IMR-90 (cell line): ENCODE results near the gene MEIS2. TPM values are rescaled to one million over a fixed set of nuclear protein-coding genes. Genes with fewer than 3 reads are reported as not detected.

ENCODE experiments used
- ATAC-seq: fragments of 200-7000 bp; cut with Tn5 transposase; 2 replicates; pipeline ENCODE4 v1.9.1; 2020; ENCODE audit warnings: low read depth, mild to moderate bottlenecking, moderate library complexity
- BruUV-seq: library from RNA; stranded (reverse); fragments of 400-500 nt; replicated peaks from 2 replicates; lab custom pipeline; 2021; lab: Mats Ljungman, UMichigan
- CTCF ChIA-PET: fragments of 300-600 bp; formaldehyde crosslinking; extraction: SDS; loops from one replicate; lab custom pipeline; 2021; ENCODE audit warnings: antibody characterized with exemption; lab: Yijun Ruan, JAX
- POLR2A ChIA-PET: fragments of 300-600 bp; sonication (Branson Sonifier 250); formaldehyde crosslinking; loops from one replicate; lab custom pipeline; 2022; ENCODE audit warnings: antibody characterized with exemption; ENCODE audit not compliant: unreplicated experiment; lab: Charles Lee
- DNase-seq: peaks from one replicate; pipeline ENCODE4 v3.0.0; 2013
- H2AFZ ChIP-seq: replicated peaks from 2 replicates; pipeline ENCODE3; 2013; ENCODE audit warnings: low read length, mild to moderate bottlenecking; ENCODE audit not compliant: poor library complexity
- H2AK5ac ChIP-seq: 2 replicates; pipeline ENCODE4 v1.6.1; 2013; ENCODE audit warnings: low read depth, low read length, inconsistent platforms
- H2AK9ac ChIP-seq: replicated peaks from 2 replicates; pipeline ENCODE3; 2013; ENCODE audit warnings: mild to moderate bottlenecking, low read depth, low read length, moderate library complexity; ENCODE audit not compliant: poor library complexity
- H2BK120ac ChIP-seq: 2 replicates; pipeline ENCODE4 v1.6.1; 2013; ENCODE audit warnings: low read depth, low read length, inconsistent platforms
- H2BK15ac ChIP-seq: 3 replicates; pipeline ENCODE4 v1.6.1; 2013; ENCODE audit warnings: low read depth, low read length, inconsistent platforms
- H2BK20ac ChIP-seq: 2 replicates; pipeline ENCODE4 v1.6.1; 2013; ENCODE audit warnings: low read depth, mild to moderate bottlenecking, inconsistent platforms, low read length, moderate library complexity
- H2BK5ac ChIP-seq: 2 replicates; pipeline ENCODE4 v1.6.1; 2013; ENCODE audit warnings: mild to moderate bottlenecking, low read depth, low read length, inconsistent platforms; ENCODE audit not compliant: poor library complexity, severe bottlenecking
- H3K14ac ChIP-seq: replicated peaks from 2 replicates; pipeline ENCODE4 v1.6.1; 2013; ENCODE audit warnings: low read depth, low read length, inconsistent platforms
- H3K18ac ChIP-seq: 2 replicates; pipeline ENCODE4 v1.6.1; 2013; ENCODE audit warnings: low read depth, low read length, control low read depth
- H3K23ac ChIP-seq: 2 replicates; pipeline ENCODE4 v1.6.1; 2013; ENCODE audit warnings: low read depth, low read length, inconsistent platforms
- H3K27ac ChIP-seq: 2 replicates; pipeline ENCODE4 v1.5.1; 2013; ENCODE audit warnings: mild to moderate bottlenecking, control low read depth, low read length; ENCODE audit not compliant: insufficient read depth
- H3K27me3 ChIP-seq: 2 replicates; pipeline ENCODE4 v1.6.1; 2013; ENCODE audit warnings: low read length; ENCODE audit not compliant: control insufficient read depth, insufficient read depth
- H3K36me3 ChIP-seq: 2 replicates; pipeline ENCODE4 v1.6.1; 2013; ENCODE audit warnings: low read length, mixed read lengths; ENCODE audit not compliant: control insufficient read depth, insufficient read depth
- H3K4ac ChIP-seq: 2 replicates; pipeline ENCODE4 v1.6.1; 2013; ENCODE audit warnings: low read depth, low read length, inconsistent platforms
- H3K4me1 ChIP-seq: 2 replicates; pipeline ENCODE4 v1.6.1; 2013; ENCODE audit warnings: low read length, mixed read lengths; ENCODE audit not compliant: control insufficient read depth, insufficient read depth
- H3K4me2 ChIP-seq: 2 replicates; pipeline ENCODE4 v1.6.1; 2013; ENCODE audit warnings: low read depth, mild to moderate bottlenecking, control low read depth, low read length, moderate library complexity
- H3K4me3 ChIP-seq: 2 replicates; pipeline ENCODE4 v1.5.1; 2013; ENCODE audit warnings: low read depth, mild to moderate bottlenecking, control low read depth, low read length, moderate library complexity; ENCODE audit not compliant: insufficient read depth
- H3K56ac ChIP-seq: 2 replicates; pipeline ENCODE4 v1.6.1; 2013; ENCODE audit warnings: low read length, inconsistent platforms; ENCODE audit not compliant: insufficient read depth; ENCODE audit errors: extremely low read depth
- H3K79me1 ChIP-seq, 2 experiments: 2 replicates each; pipeline ENCODE4 v1.6.1; 2013; ENCODE audit warnings: low read length in 2 of 2, inconsistent platforms in 1 of 2, low read depth in 1 of 2
- H3K9ac ChIP-seq: 2 replicates; pipeline ENCODE4 v1.6.1; 2013; ENCODE audit warnings: low read depth, low read length, control low read depth
- H3K9me1 ChIP-seq: 2 replicates; pipeline ENCODE4 v1.6.1; 2013; ENCODE audit warnings: low read length, inconsistent platforms; ENCODE audit not compliant: insufficient read depth
- H3K9me3 ChIP-seq: 2 replicates; pipeline ENCODE4 v1.6.1; 2013; ENCODE audit warnings: low read length; ENCODE audit not compliant: control insufficient read depth, insufficient read depth
- H4K20me1 ChIP-seq: 2 replicates; pipeline ENCODE4 v1.6.1; 2013; ENCODE audit warnings: low read length, inconsistent platforms; ENCODE audit not compliant: insufficient read depth
- H4K5ac ChIP-seq: 2 replicates; pipeline ENCODE4 v1.6.1; 2013; ENCODE audit warnings: mild to moderate bottlenecking, low read depth, low read length, control low read depth
- H4K8ac ChIP-seq, 2 experiments: 2 replicates each; pipeline ENCODE4 v1.6.1; 2013; ENCODE audit warnings: low read depth in 2 of 2, low read length in 2 of 2, control low read depth in 1 of 2, inconsistent platforms in 1 of 2
- H4K91ac ChIP-seq: 2 replicates; pipeline ENCODE4 v1.6.1; 2013; ENCODE audit warnings: low read depth, low read length, inconsistent platforms; ENCODE audit not compliant: insufficient read depth
- CEBPB ChIP-seq: IDR thresholded peaks from 2 replicates; pipeline ENCODE4 v1.6.1; 2012; ENCODE audit warnings: low read depth, low read length, improper control_type of control experiment
- CHD1 ChIP-seq: IDR thresholded peaks from 2 replicates; pipeline ENCODE4 v1.6.1; 2012; ENCODE audit warnings: low read depth, low read length, improper control_type of control experiment
- MAZ ChIP-seq: IDR thresholded peaks from 2 replicates; pipeline ENCODE4 v1.6.1; 2012; ENCODE audit warnings: low read depth, mild to moderate bottlenecking, low read length, improper control_type of control experiment, moderate library complexity, borderline replicate concordance
- RAD21 ChIP-seq: IDR thresholded peaks from 2 replicates; pipeline ENCODE4 v1.6.1; 2012; ENCODE audit warnings: low read length, improper control_type of control experiment
- WGBS, 2 experiments: methylation state at CpG; one replicate each; pipeline versions ENCODE4 v1.1.5 to v1.1.7; 2013; ENCODE audit warnings: missing lambda C conversion rate in 2 of 2; ENCODE audit not compliant: insufficient read length in 1 of 2; ENCODE audit errors: extremely low coverage in 2 of 2; 5-methylcytosine and 5-hydroxymethylcytosine counted together
- dilution Hi-C: fragments of 300-500 bp; cut with HindIII; formaldehyde crosslinking; loops from one replicate; pipeline ENCODE4 v1.14.3; 2018; ENCODE audit warnings: low sequenced_read_pairs; ENCODE audit not compliant: unreplicated experiment
- in situ Hi-C: fragments of 300-500 bp; cut with MboI; formaldehyde crosslinking; loops from 3 replicates; pipeline ENCODE4 v1.14.3; 2019; ENCODE audit warnings: low sequenced_read_pairs, inconsistent platforms, mixed read lengths
- intact Hi-C: fragments of 100-400 bp; cut with micrococcal nuclease; formaldehyde crosslinking; loops from 2 replicates; pipeline ENCODE4 v1.10.0; 2022
- polyA plus RNA-seq, 3 experiments: library from polyadenylated mRNA; depleted of rRNA; stranded (reverse); fragments of >200 nt; gene quantifications; 2 replicates each; pipeline ENCODE4 v1.2.3, GENCODE V29; 2012; ENCODE audit warnings: low replicate concordance in 1 of 3
- total RNA-seq: library from RNA; depleted of rRNA; stranded (reverse); fragments of >200 nt; gene quantifications from 2 replicates; pipeline ENCODE4 v1.2.3, GENCODE V29; 2012

The MEIS2 gene
- total and polyA plus RNA-seq, 2 of the 4 experiments (the other 2 are of a cell fraction): 70.1 to 71.3 TPM

DNA sequence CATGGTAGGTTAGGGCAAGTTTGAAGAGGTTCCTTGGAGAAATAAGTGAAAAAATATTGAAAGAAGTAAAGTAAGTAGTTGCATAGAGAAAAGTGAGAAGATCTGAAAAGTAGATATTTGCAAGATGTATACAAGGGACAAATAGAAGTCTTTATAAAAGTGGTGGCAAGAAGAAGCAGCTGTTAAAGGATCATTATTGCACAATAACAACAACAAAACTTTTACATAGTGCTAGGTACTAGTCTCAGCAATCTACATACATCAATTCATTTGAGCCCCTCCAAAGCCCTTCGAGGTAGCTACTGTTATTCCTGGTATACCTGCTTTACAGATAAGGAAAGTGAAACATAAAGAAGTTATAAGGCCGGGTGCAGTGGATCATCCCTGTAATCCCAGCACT is 239.6 kb downstream of the MEIS2 start:
- Histone ChIP-seq H3K79me1 (no peaks in the 10 kb centered on the region), H3K27me3 (no peaks in the 10 kb centered on the region), H4K5ac (no peak overlapping the region), H3K56ac (no peak overlapping the region), H3K36me3 (no peaks in the 10 kb centered on the region), H3K4me1 (peaks cover 2% of the 10 kb centered on the region; the same call in 1 of the 2 replicates), H2AFZ (no peak overlapping the region), H4K91ac (no peak overlapping the region), H2AK5ac (no peak overlapping the region), H3K27ac (no peak overlapping the region), H3K9me1 (no peaks in the 10 kb centered on the region), H2BK20ac (no peak overlapping the region), H2AK9ac (no peak overlapping the region), H3K9ac (no peak overlapping the region), H4K8ac (no peak overlapping the region), H3K4me3 (no peak overlapping the region), H2BK15ac (no peak overlapping the region), H3K23ac (no peak overlapping the region), H3K9me3 (no peaks in the 10 kb centered on the region), H3K18ac (no peak overlapping the region), H3K14ac (no peak overlapping the region), H2BK120ac (no peak overlapping the region), H3K4ac (no peak overlapping the region), H3K4me2 (no peak overlapping the region), H2BK5ac (no peak overlapping the region), H4K20me1 (no peaks in the 10 kb centered on the region)
- TF ChIP-seq RAD21: no peak
- no peak for TF ChIP-seq MAZ
- TF ChIP-seq CEBPB: peak; percentile 87
- TF ChIP-seq CHD1: no peak
- no TSS peak for BruUV-seq
- WGBS, 2 experiments: no CpG with 5 or more reads among the region's 2 CpGs
- ChIA-PET POLR2A (no interaction called here), CTCF (no interaction called here)
- in situ Hi-C loops (no loop called here), dilution Hi-C loops (no loop called here), intact Hi-C loops (loop anchor here (5.0 kb wide), 1 partner anchor 228 kb away; no protein-coding TSS in a partner anchor)
- ATAC-seq (no peak), DNase-seq (no peak)
